ELR (cell line): Measurements from ENCODE around the gene SAPCD1.
"Not testable (repeated sequence)": the region's sequence is repeated elsewhere in the genome, so short reads cannot be mapped to it uniquely, and the experiment has no call there.

Source experiments
- DNase-seq: peaks from one replicate; pipeline ENCODE4 v3.0.0-alpha.2; 2015; ENCODE audit warnings: low read depth

Gene SAPCD1

GRCh38 chr6:31778999-31779885, 16.8 kb downstream of the SAPCD1 start:
- DNase-seq: no peak

GRCh38 chr6:31779908-31780307, 17.5 kb downstream of the SAPCD1 start:
- DNase-seq: no peak

DNA sequence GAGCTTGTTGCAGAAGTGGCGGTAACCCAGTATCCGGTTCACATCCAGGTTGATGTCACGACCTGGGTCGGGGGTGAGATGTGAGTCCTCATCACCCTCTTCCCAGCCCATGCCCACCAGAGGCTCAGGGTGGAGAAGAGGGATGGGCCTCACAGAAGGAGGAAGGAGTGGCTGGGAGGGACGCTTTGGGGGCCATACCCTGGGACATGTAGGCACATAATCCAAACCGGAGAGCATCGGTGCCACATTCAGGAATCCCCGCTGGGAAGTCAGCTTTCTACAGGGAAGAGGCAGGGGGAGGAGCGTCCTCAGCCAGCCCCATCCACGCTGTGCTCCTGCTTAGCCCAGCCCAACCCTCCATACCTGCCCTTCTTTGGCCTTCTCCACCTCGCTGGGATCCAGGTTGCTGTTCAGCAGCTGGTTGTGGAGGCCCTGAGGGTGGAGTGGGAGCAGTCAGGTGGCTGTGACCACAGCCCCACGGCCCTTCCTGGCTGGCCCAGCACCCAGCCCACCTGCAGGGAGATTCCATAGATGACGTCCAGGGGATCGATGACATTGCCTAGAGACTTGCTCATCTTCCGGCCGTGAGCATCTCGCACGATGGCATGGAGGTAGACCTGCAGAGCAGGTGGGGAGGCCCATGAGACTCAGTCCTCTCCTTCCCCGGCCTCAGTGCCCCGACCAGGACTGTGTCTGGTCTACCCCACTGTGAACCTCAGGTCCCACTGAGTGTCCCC, 18.2 kb downstream of the SAPCD1 start:
- no peak for DNase-seq

- DNase-seq: no peak
These were observed 19.0 kb downstream of the SAPCD1 start for GRCh38 chr6:31781244-31782125.

- no peak for DNase-seq
These were observed 19.8 kb downstream of the SAPCD1 start for GRCh38 chr6:31782126-31782855.

GRCh38 chr6:31784098-31784925, 21.9 kb downstream of the SAPCD1 start:
- DNase-seq: no peak

- DNase-seq: no peak
These were observed 23.0 kb downstream of the SAPCD1 start for GRCh38 chr6:31785475-31785874.

DNA sequence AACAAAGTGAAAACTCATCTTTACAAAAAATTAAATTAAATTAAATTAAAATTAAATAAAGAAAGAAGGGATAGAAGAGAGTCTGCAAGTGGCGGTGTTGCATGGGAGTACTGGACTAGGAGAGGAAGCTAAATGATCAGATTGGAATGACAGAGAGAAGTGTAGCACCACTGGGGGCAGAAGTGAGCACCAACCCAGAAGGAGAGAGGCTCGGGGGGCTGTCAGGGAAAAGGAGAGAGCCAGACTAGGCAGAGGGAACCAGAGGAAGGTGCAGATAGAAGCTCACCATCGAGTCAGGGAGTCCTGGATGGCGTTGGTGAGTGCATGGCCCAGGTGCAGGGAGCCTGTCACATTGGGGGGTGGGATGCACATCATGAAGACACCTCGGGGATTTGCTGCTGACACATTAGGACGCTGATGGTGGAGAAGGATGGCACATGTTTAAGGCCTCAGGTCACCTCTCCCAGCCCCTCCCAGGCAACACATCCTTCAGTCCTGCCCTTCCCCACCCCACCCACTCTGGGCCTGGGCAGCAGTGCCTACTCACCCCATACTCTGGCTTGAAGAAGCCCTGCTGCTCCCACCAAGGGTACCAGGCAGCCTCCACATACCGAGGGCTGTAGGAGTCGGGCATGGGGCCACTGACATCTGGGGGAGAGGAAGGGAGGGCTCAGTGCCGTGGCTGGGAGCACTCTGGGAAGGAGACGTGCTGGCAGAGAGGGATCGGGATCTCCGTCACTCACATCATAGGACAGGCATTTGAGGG, 29.1 kb downstream of the SAPCD1 start:
- peak; percentile 75 for DNase-seq

- DNase-seq: no peak
These were observed 29.6 kb downstream of the SAPCD1 start for GRCh38 chr6:31792090-31792374.

DNA sequence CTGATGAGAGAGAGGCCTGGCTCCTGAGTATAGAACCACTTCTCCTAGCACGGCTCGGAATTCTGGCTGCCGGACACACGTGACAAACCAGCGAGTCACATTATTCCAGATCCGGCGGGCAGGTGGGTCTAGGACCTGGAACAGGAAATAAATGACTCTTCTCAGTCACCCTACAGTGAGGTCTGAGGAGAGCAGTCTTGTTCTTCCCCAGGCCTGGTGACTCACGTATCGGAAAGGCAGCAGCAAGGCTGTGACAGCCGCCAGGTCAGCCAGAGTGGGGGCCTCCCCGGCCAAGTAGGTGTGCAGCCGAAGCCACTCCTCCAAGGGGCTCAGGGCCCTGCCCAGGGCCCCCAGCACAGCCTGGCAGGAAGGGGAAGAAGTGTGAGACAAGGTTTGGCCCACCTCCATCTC, 30.3 kb downstream of the SAPCD1 start:
- DNase-seq: peak; percentile 93

- DNase-seq: not testable (repeated sequence)
These were observed 31.4 kb downstream of the SAPCD1 start for GRCh38 chr6:31793927-31794245.

DNA sequence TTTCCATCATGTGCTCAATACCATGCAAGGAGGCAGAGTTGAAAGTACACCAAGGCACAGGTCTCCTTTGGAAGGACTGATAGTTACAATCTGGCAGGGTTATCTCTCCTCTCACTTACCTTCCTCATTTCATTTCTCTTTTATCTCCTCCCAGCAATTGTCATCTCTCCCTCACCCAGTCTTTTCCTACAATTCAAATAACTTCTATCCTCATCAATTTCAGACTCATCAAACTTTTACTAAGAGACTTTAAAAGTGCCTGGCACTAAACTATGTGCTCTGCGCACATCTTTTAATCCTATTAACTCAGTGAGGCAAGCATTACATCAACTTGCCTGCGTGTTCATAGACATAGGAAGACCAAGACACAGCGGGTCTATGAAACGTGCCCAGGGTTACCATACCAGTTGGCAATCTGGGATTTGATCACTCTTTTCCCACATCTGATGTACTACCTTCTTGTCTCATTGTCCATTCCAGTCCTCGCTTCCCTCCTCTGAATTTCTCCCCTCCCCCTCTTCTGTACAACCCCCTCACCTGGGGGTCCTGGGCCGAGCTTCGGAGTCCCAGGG, 31.9 kb downstream of the SAPCD1 start:
- peak; percentile 57 for DNase-seq

DNA sequence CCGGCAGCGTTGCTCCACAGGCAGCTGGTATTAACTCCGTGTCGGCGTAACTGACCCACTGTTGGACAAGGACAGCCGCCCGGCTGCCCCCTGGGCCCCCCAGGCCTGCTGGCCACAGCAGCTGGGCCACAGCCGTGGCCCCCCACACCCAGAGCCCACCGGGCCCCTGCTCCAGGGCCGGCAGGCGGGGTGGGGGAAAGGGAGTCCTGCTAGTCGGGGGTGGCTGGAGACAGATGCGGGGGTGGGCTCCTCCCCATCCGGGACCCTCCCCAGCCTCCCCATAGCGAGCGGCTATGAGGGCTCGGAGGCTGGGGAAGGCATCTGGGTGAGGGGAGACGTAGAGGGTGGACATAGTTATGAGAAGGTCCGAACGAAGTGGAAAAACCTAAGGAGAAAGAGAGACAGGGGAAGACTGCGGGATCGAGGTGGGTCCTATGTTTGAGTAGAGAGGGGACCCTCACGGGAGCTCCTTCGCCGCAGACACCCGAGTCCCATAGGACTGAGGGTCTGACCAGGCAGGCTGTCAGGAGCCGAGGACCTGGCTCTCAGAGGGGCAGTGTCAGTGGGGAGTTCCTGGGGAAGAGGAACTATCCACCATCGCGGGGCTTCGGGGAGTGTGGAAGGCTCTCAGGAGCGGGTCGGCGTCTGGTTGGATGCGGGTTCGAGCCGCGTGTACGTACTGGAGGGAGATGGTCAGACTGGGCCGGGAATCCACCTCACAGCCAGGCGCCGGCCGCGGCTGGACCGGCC, 32.6 kb downstream of the SAPCD1 start:
- DNase-seq: no peak

- DNase-seq: peak; percentile 96
These were observed 33.3 kb downstream of the SAPCD1 start, which contains the start of gene VARS1 for GRCh38 chr6:31795616-31796298. VARS1 (minus strand) TSS chr6:31795752; CDS start chr6:31795217, 535 bp downstream.

- DNase-seq: no peak
These were observed 34.5 kb downstream of the SAPCD1 start for GRCh38 chr6:31796993-31797385.

- DNase-seq: no peak
These were observed 35.1 kb downstream of the SAPCD1 start for GRCh38 chr6:31797588-31797987.

DNA sequence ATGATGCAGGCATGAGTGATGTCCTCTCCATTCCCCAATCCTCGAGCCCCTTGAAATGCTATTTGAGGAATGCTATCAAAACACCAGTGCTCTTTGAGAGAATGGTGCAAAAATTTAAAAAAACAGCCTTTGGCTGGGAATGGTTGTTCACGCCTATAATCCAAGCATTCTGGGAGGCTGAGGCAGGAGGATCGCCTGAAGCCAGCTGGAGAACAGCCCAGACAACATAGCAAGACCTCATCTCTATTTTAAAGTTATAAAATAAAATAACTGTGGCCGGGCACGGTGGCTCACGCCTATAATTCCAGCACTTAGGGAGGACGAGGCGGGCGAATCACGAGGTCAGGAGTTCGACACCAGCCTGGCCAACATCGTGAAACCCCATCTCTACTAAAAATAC, 37.3 kb downstream of the SAPCD1 start:
- DNase-seq: no peak
